GM12892 (cell line): ENCODE results near the gene NKX1-1.

Experiments used
- DNase-seq: peaks from one replicate; pipeline ENCODE4 v3.0.0; 2011; ENCODE audit not compliant: insufficient read length
- FAIRE-seq: peaks from 2 replicates; lab custom pipeline; 2011; peaks lifted over from hg19 to GRCh38; lab: Jason Lieb, UNC
- POLR2A ChIP-seq: IDR thresholded peaks from 2 replicates; pipeline ENCODE4 v1.6.1; 2011; ENCODE audit warnings: low read depth, low read length, control low read depth
- POLR2AphosphoS5 ChIP-seq: IDR thresholded peaks from 2 replicates; pipeline ENCODE4 v1.6.1; 2011; ENCODE audit warnings: low read depth, low read length, control low read depth
- TAF1 ChIP-seq: IDR thresholded peaks from 2 replicates; pipeline ENCODE4 v1.6.1; 2011; ENCODE audit warnings: low read depth, mild to moderate bottlenecking, control low read depth, low read length, borderline replicate concordance

The NKX1-1 gene

GRCh38 chr4:1385373-1386340 lies 20.6 kb downstream of the NKX1-1 start:
- FAIRE-seq (no peak), DNase-seq (no peak)
- TF ChIP-seq POLR2A (no peak), POLR2AphosphoS5 (no peak), TAF1 (no peak)

GRCh38 chr4:1384675-1385372 lies 21.4 kb downstream of the NKX1-1 start:
- FAIRE-seq (no peak), DNase-seq (no peak)
- no peak for TF ChIP-seq POLR2A
- TF ChIP-seq POLR2AphosphoS5 = no peak

GRCh38 chr4:1383728-1384591 lies 22.3 kb downstream of the NKX1-1 start:
- TF ChIP-seq POLR2A = no peak
- TF ChIP-seq TAF1 = no peak
- no peak for TF ChIP-seq POLR2AphosphoS5
- FAIRE-seq = no peak

GRCh38 chr4:1382776-1383727 lies 23.2 kb downstream of the NKX1-1 start:
- TF ChIP-seq POLR2AphosphoS5 = no peak
- no peak for TF ChIP-seq POLR2A
- no peak for TF ChIP-seq TAF1
- FAIRE-seq (no peak), DNase-seq (no peak)

More at GRCh38 chr4:1383728-1384591, 22.3 kb downstream of the NKX1-1 start:
- no peak for DNase-seq

- DNase-seq (no peak), FAIRE-seq (no peak)
- TF ChIP-seq POLR2AphosphoS5 = no peak
- no peak for TF ChIP-seq TAF1
- no peak for TF ChIP-seq POLR2A
Measured at GRCh38 chr4:1381944-1382541, 24.2 kb downstream of the NKX1-1 start.

DNA sequence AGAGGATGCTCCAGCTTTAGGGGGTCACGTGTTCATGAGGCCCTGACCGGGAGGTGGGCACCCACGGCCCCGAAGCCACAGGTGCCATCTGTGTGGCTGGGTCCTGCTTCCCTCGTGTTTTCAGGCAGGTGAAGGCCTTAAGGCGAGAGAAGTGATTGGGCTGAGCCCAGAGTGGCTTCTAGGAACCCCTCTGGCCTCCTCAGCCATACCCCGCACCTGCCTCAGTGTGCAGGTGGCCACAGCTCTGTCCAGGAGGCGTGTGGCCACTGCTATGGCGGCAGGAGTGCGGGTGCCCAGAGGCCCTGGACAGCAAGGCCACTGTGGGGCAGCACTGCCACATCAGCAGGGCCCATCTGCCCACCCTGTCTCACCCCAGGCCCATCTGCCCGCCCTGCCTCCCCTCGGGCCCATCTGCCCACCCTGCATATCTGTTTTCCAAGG lies 25.0 kb downstream of the NKX1-1 start:
- no peak for TF ChIP-seq TAF1
- TF ChIP-seq POLR2A = no peak
- TF ChIP-seq POLR2AphosphoS5 = no peak
- FAIRE-seq (no peak), DNase-seq (no peak)

DNA sequence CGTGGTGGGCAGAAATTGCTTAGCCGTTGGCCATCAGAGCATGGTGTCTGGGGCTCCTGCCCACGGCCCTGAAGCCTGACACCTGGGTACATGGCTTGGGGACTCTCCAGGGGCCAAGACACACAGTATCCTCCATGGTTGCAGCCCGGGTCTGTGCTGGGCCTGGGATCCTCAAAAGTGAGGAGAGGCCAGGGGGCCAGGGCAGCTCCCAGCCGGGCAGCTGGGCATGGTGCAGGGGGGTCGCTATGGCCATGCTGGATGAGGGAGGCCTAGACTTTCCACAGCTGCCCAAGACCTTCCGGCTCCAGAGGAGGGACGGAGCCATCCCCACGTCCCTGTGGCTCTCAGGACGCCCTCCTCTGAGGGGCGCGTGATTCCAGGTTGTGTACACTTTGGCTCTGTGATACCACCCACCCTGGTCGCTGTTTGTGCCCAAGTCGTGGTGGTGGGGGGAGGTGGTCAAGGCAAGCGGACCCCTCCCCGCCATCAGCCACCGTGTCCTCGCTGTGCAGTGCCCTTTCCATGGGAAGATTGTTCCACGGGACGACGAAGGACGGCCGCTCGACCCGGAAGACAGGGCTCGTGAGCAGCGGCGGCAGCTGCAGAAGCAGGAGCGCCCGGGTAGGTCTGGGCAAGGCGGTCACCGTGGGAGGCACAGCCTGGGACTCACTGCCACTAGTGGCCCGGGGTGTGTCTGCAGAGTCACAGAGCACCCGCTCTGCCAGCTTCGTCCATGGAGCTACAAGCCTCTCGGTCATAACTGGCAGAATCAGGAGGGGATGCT lies 25.7 kb downstream of the NKX1-1 start:
- TF ChIP-seq TAF1 (no peak), POLR2AphosphoS5 (no peak), POLR2A (no peak)
- no peak for FAIRE-seq

DNA sequence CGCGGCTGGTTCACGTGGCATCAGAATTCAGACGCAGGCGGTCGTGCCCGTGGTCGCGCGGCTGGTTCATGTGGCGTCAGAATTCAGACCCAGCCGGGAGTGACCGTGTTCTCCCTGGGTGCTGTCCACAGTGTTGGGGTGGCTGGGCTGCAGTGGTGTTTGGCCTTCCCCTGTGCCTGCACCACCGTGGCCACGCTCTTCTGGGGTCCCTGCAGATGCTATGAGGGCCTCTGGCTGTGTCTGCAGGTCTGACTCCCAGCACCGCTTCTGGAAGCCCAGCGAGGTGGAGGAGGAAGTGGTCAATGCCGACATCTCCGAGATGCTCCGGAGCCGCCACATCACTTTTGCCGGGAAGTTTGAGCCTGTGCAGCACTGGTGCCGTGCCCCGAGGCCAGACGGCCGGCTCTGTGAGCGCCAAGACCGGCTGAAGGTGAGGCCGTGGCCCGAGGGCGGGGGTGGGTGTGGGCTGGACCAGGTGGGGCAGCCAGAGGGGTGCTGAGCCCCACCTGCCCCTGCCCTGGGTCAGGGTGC lies 26.4 kb downstream of the NKX1-1 start:
- DNase-seq = no peak
- no peak for FAIRE-seq
- TF ChIP-seq POLR2A (no peak), POLR2AphosphoS5 (no peak), TAF1 (no peak)

More for the DNA sequence above, 25.7 kb downstream of the NKX1-1 start:
- DNase-seq = no peak

- DNase-seq (no peak), FAIRE-seq (no peak)
- no peak for TF ChIP-seq POLR2AphosphoS5
- TF ChIP-seq TAF1 = no peak
- no peak for TF ChIP-seq POLR2A
Measured at GRCh38 chr4:1379351-1379781, 26.9 kb downstream of the NKX1-1 start.
